Stomach (tissue), 4 donors: ENCODE data around the gene CALML6.

Experiments
- CTCF ChIP-seq, 7 experiments: fragments of 450-650 bp in 4 of 7; fragments of 200-600 bp in 3 of 7; sonication (generic) in 3 of 7; IDR thresholded peaks; one replicate each; pipeline ENCODE4 v1.5.1; 2016 to 2019; ENCODE audit warnings: antibody characterized with exemption in 7 of 7, control low read depth in 2 of 7, mild to moderate bottlenecking in 1 of 7
- EP300 ChIP-seq: sonication (generic); formaldehyde crosslinking; IDR thresholded peaks from one replicate; pipeline ENCODE4 v1.6.1; 2017; ENCODE audit warnings: antibody characterized with exemption
- POLR2A ChIP-seq, 4 donors: fragments of 450-650 bp; IDR thresholded peaks; one replicate each; pipeline ENCODE4 v1.6.1; 2016; ENCODE audit warnings: antibody characterized with exemption in 4 of 4, control low read depth in 2 of 4, mild to moderate bottlenecking in 1 of 4, moderate library complexity in 1 of 4

- TF ChIP-seq CTCF (IDR thresholded peaks at IDR 0.05), result no peak
- no peak for TF ChIP-seq POLR2A (IDR thresholded peaks at IDR 0.05)
- TF ChIP-seq EP300, result no peak
Measured at GRCh38 chr1:1889847-1890505, 25.1 kb upstream of the CALML6 start.
